Posterior cingulate gyrus (tissue), 11 donors: ENCODE data around the gene ELF2.
"Not testable (repeated sequence)": the region's sequence is repeated elsewhere in the genome, so short reads cannot be mapped to it uniquely, and the experiment has no call there.

Source experiments
- DNase-seq, 10 donors: peaks; one replicate each; pipeline versions ENCODE4 v3.0.0 to v3.0.0-alpha.2; 2020 to 2021; ENCODE audit warnings: mixed read lengths in 3 of 10
- intact Hi-C: fragments of 100-400 bp; cut with DNase I; formaldehyde crosslinking; loops from one replicate; pipeline ENCODE4 v1.15.1; 2023

Gene ELF2

DNA sequence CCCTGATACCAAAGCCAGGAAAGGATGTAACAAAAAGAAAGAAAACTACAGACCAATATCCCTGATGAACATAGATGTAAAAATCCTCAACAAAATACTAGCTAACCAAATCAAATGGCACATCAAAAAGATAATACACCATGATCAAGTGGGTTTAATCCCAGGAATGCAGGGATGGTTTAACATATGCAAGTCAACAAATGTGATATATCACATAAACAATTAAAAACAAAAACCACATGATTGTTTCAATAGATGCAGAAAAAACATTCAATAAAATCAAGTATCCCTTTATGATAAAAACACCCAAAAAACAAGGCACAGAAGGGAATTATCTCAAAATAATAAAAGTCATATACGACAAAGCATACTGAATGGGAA, 31.5 kb downstream of the ELF2 start:
- intact Hi-C loops, result no loop called here
- DNase-seq, result no peak

- intact Hi-C loops, result no loop called here
- no peak for DNase-seq
Measured at GRCh38 chr4:139144911-139145551, 32.0 kb downstream of the ELF2 start.

GRCh38 chr4:139144161-139144859, 32.7 kb downstream of the ELF2 start:
- intact Hi-C loops, result no loop called here
- peak in 1 of 10 donors; percentile 3 for DNase-seq

GRCh38 chr4:139142980-139143379, 34.0 kb downstream of the ELF2 start:
- DNase-seq, result peak in 1 of 10 donors; percentile 20
- intact Hi-C loops, result no loop called here

DNA sequence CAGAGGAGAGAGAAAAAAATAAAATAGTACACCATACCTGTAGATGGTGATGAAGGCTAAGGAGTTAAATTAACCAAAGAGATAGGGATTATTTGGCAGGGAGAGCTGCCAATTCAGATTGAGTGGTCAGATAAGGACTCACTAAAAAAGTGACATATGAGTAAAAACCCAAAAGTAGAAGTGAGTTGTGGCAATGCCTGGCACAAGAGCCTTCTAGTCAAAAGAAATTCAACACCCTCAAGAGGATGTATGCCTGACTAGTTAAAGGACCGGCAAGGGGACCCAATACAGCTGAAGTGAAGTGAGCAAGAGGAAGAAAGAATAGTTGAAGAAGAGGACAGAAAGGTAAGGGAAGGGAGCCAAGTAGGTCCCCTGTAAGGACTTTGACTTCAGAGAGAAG, 34.9 kb downstream of the ELF2 start:
- DNase-seq, result no peak
- intact Hi-C loops, result no loop called here

DNA sequence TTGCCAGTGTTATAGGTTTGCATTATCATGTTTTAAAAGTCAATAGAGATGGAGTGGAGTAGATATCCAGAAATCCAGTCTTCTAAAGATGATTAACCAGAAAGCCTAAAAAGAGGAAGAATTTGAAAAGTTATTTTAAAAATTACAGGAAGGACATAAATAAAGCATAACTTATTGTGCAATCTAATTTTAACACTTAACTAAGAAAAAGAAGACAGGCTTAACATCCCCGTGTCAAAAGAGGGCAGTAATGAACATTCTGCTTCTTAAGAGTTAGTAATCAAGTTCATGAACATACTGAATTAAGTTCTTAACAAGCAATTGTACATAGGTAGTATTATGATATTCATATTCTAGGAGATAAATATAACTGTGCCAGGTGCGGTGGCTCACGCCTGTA, 39.3 kb downstream of the ELF2 start:
- DNase-seq, result no peak
- intact Hi-C loops, result no loop called here

DNA sequence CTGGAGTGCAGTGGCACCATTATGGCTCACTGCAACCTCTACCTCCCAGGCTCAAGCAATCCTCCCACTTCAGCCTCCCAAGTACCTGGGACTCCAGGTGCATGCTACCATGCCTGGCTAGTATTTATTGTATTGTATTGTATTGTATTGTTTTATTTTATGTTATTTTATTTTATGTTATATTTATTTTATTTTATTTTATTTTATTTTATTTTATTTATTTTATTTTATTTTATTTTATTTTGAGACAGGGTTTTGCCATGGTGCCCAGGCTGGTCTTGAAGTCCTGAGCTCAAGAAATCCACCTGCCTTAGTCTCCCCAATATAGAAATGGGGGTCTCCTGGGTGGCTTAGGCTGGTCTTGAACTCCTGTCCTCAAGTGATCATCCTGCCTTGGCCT, 42.6 kb downstream of the ELF2 start:
- DNase-seq, result no peak
- intact Hi-C loops, result no loop called here

DNA sequence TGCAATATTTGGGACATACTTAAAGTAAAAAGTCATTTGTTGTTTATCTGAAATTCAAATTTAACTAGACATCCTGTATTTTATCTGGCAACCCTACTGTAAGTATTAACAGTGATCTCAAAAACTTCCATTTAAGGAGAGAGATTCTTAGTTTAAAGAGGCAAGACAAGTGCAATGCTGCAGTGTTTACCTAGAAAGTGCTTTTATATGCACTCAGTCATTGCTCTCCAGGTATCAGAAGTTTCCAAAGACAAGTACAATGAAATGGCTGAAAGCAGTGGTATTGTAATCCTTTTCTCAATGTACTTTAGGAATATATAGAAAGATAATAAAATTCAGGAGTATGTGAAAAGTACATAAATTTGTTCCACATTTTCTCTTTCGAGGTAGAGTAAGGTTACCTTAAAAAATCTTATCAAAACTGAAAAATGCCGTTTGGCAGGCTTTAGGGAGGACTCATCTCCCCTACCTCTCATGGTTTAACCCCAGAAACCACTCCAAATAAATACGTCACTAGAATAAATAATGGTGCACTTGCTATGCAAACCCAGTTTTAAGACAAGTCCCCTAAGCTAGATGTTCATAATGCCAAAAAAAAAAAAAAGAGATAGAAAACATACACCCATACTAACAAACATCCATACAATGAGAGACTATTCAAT, 45.7 kb downstream of the ELF2 start:
- DNase-seq, result no peak
- intact Hi-C loops, result no loop called here

DNA sequence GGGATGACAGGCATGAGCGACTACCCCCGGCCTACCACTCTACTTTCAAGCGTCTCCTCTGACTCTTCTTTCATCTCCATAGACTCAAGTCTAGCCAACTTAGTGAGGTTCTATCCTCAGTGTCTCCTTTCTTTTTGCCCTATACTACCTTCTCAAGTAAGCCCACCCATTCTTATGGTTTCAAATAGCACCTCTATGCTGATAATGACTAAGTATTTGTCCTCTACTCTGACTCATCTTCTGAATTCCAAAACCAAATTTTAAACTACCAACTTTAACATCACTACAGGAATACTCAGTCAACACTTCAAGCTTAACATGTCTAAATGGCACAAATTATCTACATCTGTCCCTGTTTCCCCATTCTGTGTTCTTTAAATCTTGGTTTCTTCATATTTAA, 47.8 kb downstream of the ELF2 start:
- intact Hi-C loops, result no loop called here
- no peak for DNase-seq

DNA sequence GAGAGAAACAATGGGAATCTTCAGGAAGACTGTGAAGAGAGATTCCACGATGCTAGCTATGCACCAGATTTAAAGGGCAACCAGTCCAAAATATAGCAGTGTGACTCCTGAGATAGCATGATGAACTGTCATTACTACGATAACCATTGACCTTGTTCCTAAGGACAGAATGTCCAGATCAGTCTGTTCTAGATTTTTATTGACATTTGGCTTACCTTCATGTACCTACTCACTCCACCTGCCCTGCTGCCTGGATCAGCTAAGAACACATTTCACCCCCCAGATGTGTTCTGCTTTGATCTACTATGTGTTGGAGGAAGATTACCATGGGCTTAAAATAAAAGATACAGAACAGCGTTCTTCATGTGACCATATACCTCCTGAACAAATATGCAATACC, 50.1 kb downstream of the ELF2 start:
- intact Hi-C loops, result no loop called here
- no peak for DNase-seq

DNA sequence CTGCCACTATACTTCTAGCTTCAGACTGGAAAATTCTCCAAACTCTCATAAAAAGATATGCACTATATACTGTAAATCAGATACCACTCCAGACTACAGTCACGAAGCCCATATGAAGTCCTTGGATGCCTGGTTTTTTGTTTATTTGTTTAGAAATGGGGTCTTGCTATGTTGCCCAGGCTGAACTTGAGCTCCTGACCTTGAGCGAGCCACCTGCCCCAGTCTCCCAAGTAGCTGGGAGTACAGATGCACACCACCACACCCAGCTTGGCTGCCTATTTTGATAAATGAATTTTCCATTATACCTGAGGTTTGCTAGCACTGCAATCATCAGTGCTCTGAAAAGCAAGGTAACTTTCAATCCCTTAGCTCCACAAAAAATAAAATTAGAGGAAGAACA, 53.1 kb downstream of the ELF2 start:
- DNase-seq, result no peak
- intact Hi-C loops, result no loop called here

DNA sequence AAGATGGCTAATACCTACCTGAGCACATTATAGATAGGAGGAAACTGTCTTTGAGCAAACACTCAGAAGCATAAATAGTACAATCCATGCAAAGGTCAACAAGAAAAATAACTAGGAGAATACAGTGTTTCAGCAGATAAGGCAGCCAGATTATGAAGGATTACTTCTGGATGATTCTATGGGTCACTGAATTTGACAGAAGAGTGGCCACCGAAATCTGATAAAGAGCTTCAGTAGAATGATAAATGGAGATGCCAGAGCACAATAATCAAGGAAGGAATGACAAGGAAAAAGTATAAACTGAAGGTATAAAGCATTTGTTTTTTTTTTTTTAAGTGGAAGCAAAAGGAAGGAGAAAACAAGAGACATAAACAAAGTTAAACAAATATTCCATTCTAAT, 58.7 kb downstream of the ELF2 start:
- DNase-seq, result no peak
- intact Hi-C loops, result no loop called here

DNA sequence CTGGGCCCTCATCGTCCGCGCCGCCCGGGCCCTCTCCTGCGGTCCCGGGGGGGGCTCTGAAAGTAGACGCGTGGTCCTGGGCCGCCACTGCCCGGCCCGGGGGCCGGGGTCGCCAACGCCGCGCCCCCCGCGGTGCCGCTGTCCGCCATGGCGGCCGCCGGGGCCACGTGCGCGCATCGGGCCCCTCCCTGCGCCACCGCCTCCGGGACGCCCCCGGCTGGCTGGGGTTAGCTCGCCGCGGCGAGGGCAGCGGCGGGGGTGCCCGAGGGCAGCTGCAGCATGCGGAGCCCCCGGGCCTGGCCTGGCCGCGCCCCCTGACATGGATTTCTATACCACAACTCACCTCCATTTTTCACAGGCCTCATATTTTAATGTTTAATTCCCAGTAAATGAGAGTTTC, 61.8 kb downstream of the ELF2 start:
- no peak for DNase-seq
- intact Hi-C loops, result no loop called here

DNA sequence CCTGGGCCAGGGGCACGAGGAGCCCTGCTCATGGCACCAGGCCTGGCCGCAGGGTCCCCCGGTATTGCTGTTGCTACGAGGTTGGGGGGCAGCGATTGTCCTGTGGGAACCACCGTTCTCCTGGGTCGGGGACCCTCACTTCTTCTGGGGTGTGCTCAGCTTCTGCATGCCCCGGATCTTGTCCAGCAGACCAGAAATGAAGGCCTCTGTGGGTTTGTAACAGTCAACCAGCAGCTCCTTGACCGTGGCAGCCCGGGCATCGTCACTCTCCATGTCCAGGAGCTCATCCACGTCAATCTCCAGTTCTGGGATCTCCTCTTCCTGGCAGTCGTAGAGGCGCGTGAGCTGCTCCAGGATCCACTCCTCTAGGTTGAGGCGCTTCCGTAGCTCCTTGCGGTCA, 62.2 kb downstream of the ELF2 start:
- DNase-seq, intact Hi-C loops: not testable (repeated sequence)

GRCh38 chr4:139112650-139113049, 64.4 kb downstream of the ELF2 start:
- no peak for DNase-seq
- intact Hi-C loops, result no loop called here

GRCh38 chr4:139108567-139109128, 68.4 kb downstream of the ELF2 start:
- no peak for DNase-seq
- intact Hi-C loops, result no loop called here

GRCh38 chr4:139099366-139099982, 77.5 kb downstream of the ELF2 start:
- DNase-seq, result peak in 6 of 10 donors; percentile 58 to 92 (median 70)
- intact Hi-C loops, result loop anchor here (5.0 kb wide), 1 partner anchor 78 kb away; the partner anchor contains the start of gene ELF2

DNA sequence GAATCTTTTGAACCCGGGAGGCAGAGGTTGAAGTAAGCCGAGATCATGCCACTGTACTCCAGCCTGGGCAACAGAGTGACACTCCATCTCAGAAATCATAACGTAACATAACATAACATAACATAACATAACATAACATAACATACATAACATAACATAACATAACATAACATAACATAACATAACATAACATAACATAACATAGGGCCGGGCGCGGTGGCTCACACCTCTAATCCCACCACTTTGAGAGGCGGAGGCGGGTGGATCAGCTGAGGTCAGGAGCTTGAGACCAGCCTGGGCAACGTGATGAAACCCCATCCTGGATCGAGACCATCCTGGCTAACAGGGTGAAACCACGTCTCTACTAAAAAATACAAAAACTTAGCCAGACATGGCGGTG, 84.7 kb downstream of the ELF2 start:
- no peak for DNase-seq

GRCh38 chr4:139085141-139085540, 91.9 kb downstream of the ELF2 start:
- DNase-seq, result no peak
- intact Hi-C loops, result no loop called here

More for the DNA sequence above, 84.7 kb downstream of the ELF2 start:
- intact Hi-C loops, result no loop called here

- intact Hi-C loops, result loop anchor here (5.0 kb wide), 2 partner anchors 67 to 218 kb away; partner anchors contain the start of genes NAA15, NDUFC1 and NOCT
- no peak for DNase-seq
Measured at GRCh38 chr4:139084804-139085093, 92.3 kb downstream of the ELF2 start.
